K562 (cell line): ENCODE measurements around the gene OR52A5. TPM values are rescaled to one million over a fixed set of nuclear protein-coding genes. Genes with fewer than 3 reads are reported as not detected.
A peak's percentile ranks its signal among the peaks of the same experiment; 100 is the strongest.

Source experiments
- ARID1B ChIP-seq: fragments of 450-650 bp; IDR thresholded peaks from 2 replicates; pipeline ENCODE4 v1.6.1; 2016; ENCODE audit warnings: antibody characterized with exemption, mild to moderate bottlenecking, inconsistent platforms
- CEBPB ChIP-seq: fragments of 450-650 bp; IDR thresholded peaks from 2 replicates; pipeline ENCODE4 v1.6.1; 2016; ENCODE audit warnings: missing genetic modification characterization, missing compliant biosample characterization
- EP400 ChIP-seq: fragments of 450-650 bp; IDR thresholded peaks from 2 replicates; pipeline ENCODE4 v1.6.1; 2017; ENCODE audit warnings: antibody characterized with exemption, mild to moderate bottlenecking, moderate library complexity
- FUS ChIP-seq: fragments of 200-400 bp; formaldehyde crosslinking; optimal IDR thresholded peaks from 2 replicates; pipeline ENCODE3; 2017; ENCODE audit warnings: low read depth, low read length
- GABPA ChIP-seq: fragments of 200-800 bp; sonication (Bioruptor generic); conservative IDR thresholded peaks from 2 replicates; pipeline ENCODE4 v1.6.1; 2016; ENCODE audit warnings: low read depth, missing genetic modification characterization, missing compliant biosample characterization
- HDAC3 ChIP-seq: fragments of 450-650 bp; IDR thresholded peaks from 2 replicates; pipeline ENCODE4 v1.6.1; 2018; ENCODE audit warnings: borderline replicate concordance, mild to moderate bottlenecking, moderate library complexity; ENCODE audit not compliant: partially characterized antibody
- HDGF ChIP-seq: fragments of 450-650 bp; IDR thresholded peaks from 2 replicates; pipeline ENCODE4 v1.6.1; 2016
- MECOM ChIP-seq: fragments of 250-450 bp; sonication (Bioruptor Pico); IDR thresholded peaks from 2 replicates; pipeline ENCODE4 v1.8.0; 2022; ENCODE audit warnings: inconsistent platforms
- MLLT1 ChIP-seq, 2 experiments: fragments of 450-650 bp; IDR thresholded peaks; 2 replicates each; pipeline ENCODE4 v1.6.1; 2016
- MTA1 ChIP-seq: fragments of 450-650 bp; IDR thresholded peaks from 2 replicates; pipeline ENCODE4 v1.6.1; 2017; ENCODE audit warnings: borderline replicate concordance
- NUFIP1 ChIP-seq: fragments of 450-650 bp; IDR thresholded peaks from 2 replicates; pipeline ENCODE4 v1.6.1; 2018; ENCODE audit not compliant: partially characterized antibody
- PCBP1 ChIP-seq: fragments of 200-400 bp; formaldehyde crosslinking; IDR thresholded peaks from 2 replicates; pipeline ENCODE4 v1.6.1; 2018; ENCODE audit warnings: mild to moderate bottlenecking, low read depth, low read length; ENCODE audit not compliant: poor library complexity, severe bottlenecking
- PHTF2 ChIP-seq: fragments of 250-450 bp; sonication (Bioruptor Pico); IDR thresholded peaks from 2 replicates; pipeline ENCODE4 v1.5.0; 2021; ENCODE audit warnings: mild to moderate bottlenecking
- POLR2AphosphoS5 ChIP-seq: IDR thresholded peaks from 2 replicates; pipeline ENCODE4 v1.6.1; 2011; ENCODE audit warnings: mild to moderate bottlenecking, low read depth, low read length, moderate library complexity; ENCODE audit not compliant: control insufficient read depth, insufficient read depth
- POU5F1 ChIP-seq: fragments of 150-350 bp; IDR thresholded peaks from 2 replicates; pipeline ENCODE4 v1.6.1; 2014; ENCODE audit warnings: borderline replicate concordance, low read length, low read depth, mild to moderate bottlenecking; ENCODE audit not compliant: partially characterized antibody
- RCOR1 ChIP-seq, 2 experiments: IDR thresholded peaks; 2 replicates each; pipeline ENCODE4 v1.6.1; 2012; ENCODE audit warnings: low read depth in 2 of 2, low read length in 2 of 2, borderline replicate concordance in 1 of 2, improper control_type of control experiment in 1 of 2
- SIRT6 ChIP-seq: IDR thresholded peaks from one replicate; pipeline ENCODE4 v1.6.1; 2012; ENCODE audit warnings: low read depth, mild to moderate bottlenecking, control low read depth, inconsistent platforms, low read length, moderate library complexity
- TAF1 ChIP-seq: IDR thresholded peaks from 2 replicates; pipeline ENCODE4 v1.6.1; 2011; ENCODE audit warnings: mild to moderate bottlenecking, low read length, moderate library complexity; ENCODE audit not compliant: insufficient read depth, control insufficient read depth, severe bottlenecking; ENCODE audit errors: extremely low read depth
- TRIM24 ChIP-seq, 2 experiments: fragments of 450-650 bp; IDR thresholded peaks; 2 replicates each; pipeline ENCODE4 v1.6.1; 2016
- ZBTB17 ChIP-seq: fragments of 450-650 bp; formaldehyde crosslinking; IDR thresholded peaks from 2 replicates; pipeline ENCODE4 v1.4.0; 2020; ENCODE audit warnings: mild to moderate bottlenecking
- ZNF3 ChIP-seq: fragments of 250-450 bp; sonication (Bioruptor Pico); IDR thresholded peaks from 2 replicates; pipeline ENCODE4 v1.5.0; 2021; ENCODE audit warnings: mild to moderate bottlenecking, moderate library complexity
- polyA plus RNA-seq, 8 experiments: library from polyadenylated mRNA; depleted of rRNA in 4 of 8; stranded (reverse) in 5 of 8; unstranded in 3 of 8; fragments of >200 nt; fragmentation: Nextera tagmentation in 2 of 8; fragmentation: Illumina TruSeq in 1 of 8; extraction: Ambion mirVana in 2 of 8; extraction: Trizol in 1 of 8; gene quantifications; 2 replicates each; pipeline versions ENCODE4 v1.2.1 to v1.2.3, GENCODE V29; 2011 to 2014; ENCODE audit warnings: inconsistent platforms in 1 of 8, missing spikeins in 1 of 8
- total RNA-seq, 7 experiments: library from RNA; depleted of rRNA in 6 of 7; stranded (reverse); fragments of >200 nt in 6 of 7; fragmentation: Illumina TruSeq in 2 of 7; extraction: Trizol in 2 of 7; gene quantifications; 2 replicates each; pipeline versions ENCODE4 v1.2.1 to v1.2.3, GENCODE V29; 2011 to 2021; ENCODE audit warnings: low replicate concordance in 1 of 7
- TF ChIP-seq, protein P1 (sequence below), 2 experiments: fragments of 150-350 bp in 1 of 2; IDR thresholded peaks; 2 replicates each; pipeline ENCODE4 v1.6.1; 2012 to 2016; ENCODE audit warnings: low read depth in 2 of 2, low read length in 2 of 2, mild to moderate bottlenecking in 1 of 2, moderate library complexity in 1 of 2
- TF ChIP-seq, protein P2 (sequence below): fragments of 250-450 bp; sonication (Bioruptor Pico); IDR thresholded peaks from 2 replicates; pipeline ENCODE4 v1.5.0; 2022; ENCODE audit warnings: mild to moderate bottlenecking

OR52A5 gene
- total and polyA plus RNA-seq, 9 of the 15 experiments (the other 6 are each of a cell fraction or from before 2014, with no cell fraction given), result 0.04 to 1.1 (median 0.94) TPM; not detected in 6

DNA sequence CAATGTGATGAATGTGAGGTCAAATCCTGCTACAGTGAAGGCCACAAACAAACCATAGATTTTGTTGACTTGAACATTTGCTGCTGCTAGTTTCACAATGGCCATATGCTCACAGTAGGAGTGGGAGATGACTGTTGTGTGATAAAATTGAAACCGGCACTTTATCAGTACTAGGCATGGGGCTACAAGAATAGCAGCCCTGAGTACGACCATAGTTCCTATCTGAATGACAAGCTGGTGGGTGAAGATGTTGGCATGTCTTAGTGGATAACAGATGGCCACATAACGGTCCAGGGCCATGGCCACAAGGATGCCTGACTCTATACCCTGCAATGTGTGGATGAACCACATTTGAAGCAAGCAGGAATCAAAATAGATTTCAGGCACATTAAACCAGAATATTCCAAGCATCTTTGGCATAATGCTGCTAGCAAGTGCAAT, 13.6 kb upstream of the OR52A5 start (continued):
- TF ChIP-seq PHTF2 (CRISPR knock-in tag) (no peak), ZNF3 (no peak), ZBTB17 (CRISPR knock-in tag) (0 out of 2 replicates have a peak, but pooled peaks have one; percentile 64), SIRT6 (no peak), HDGF (no peak), EP400 (peak; percentile 58), MTA1 (peak; percentile 51; the same call in 1 of the 2 replicates), NUFIP1 (no peak), FUS (no peak), HDAC3 (peak; percentile 79), ARID1B (peak; percentile 97), RCOR1 (IDR thresholded peaks at IDR 0.05; ENCODE audit: borderline replicate concordance in 1 of 2, low read depth in 2 of 2, low read length in 2 of 2) (peak; percentile 83 to 85), GABPA (no peak), PCBP1 (no peak), MLLT1 (IDR thresholded peaks at IDR 0.05) (no peak), POLR2AphosphoS5 (peak; percentile 95), TRIM24 (IDR thresholded peaks at IDR 0.05) (peak; percentile 96 to 97), TAF1 (no peak), CEBPB (tag) (peak; percentile 92), POU5F1 (no peak), MECOM (CRISPR knock-in tag) (peak; percentile 67; the same call in 1 of the 2 replicates)
- TF ChIP-seq, protein P1, sequence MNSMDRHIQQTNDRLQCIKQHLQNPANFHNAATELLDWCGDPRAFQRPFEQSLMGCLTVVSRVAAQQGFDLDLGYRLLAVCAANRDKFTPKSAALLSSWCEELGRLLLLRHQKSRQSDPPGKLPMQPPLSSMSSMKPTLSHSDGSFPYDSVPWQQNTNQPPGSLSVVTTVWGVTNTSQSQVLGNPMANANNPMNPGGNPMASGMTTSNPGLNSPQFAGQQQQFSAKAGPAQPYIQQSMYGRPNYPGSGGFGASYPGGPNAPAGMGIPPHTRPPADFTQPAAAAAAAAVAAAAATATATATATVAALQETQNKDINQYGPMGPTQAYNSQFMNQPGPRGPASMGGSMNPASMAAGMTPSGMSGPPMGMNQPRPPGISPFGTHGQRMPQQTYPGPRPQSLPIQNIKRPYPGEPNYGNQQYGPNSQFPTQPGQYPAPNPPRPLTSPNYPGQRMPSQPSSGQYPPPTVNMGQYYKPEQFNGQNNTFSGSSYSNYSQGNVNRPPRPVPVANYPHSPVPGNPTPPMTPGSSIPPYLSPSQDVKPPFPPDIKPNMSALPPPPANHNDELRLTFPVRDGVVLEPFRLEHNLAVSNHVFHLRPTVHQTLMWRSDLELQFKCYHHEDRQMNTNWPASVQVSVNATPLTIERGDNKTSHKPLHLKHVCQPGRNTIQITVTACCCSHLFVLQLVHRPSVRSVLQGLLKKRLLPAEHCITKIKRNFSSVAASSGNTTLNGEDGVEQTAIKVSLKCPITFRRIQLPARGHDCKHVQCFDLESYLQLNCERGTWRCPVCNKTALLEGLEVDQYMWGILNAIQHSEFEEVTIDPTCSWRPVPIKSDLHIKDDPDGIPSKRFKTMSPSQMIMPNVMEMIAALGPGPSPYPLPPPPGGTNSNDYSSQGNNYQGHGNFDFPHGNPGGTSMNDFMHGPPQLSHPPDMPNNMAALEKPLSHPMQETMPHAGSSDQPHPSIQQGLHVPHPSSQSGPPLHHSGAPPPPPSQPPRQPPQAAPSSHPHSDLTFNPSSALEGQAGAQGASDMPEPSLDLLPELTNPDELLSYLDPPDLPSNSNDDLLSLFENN (IDR thresholded peaks at IDR 0.05; ENCODE audit: low read depth in 2 of 2, low read length in 2 of 2), result peak in 1 of 2 experiments; percentile 79; a peak in 2 of 4 replicates
- TF ChIP-seq, protein P2, sequence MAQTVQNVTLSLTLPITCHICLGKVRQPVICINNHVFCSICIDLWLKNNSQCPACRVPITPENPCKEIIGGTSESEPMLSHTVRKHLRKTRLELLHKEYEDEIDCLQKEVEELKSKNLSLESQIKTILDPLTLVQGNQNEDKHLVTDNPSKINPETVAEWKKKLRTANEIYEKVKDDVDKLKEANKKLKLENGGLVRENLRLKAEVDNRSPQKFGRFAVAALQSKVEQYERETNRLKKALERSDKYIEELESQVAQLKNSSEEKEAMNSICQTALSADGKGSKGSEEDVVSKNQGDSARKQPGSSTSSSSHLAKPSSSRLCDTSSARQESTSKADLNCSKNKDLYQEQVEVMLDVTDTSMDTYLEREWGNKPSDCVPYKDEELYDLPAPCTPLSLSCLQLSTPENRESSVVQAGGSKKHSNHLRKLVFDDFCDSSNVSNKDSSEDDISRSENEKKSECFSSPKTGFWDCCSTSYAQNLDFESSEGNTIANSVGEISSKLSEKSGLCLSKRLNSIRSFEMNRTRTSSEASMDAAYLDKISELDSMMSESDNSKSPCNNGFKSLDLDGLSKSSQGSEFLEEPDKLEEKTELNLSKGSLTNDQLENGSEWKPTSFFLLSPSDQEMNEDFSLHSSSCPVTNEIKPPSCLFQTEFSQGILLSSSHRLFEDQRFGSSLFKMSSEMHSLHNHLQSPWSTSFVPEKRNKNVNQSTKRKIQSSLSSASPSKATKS (CRISPR knock-in tag), result no peak
